Colonic mucosa (tissue), 4 donors: Measurements from ENCODE around the gene PTRHD1. TPM values are rescaled to one million over a fixed set of nuclear protein-coding genes. Genes with fewer than 3 reads are reported as not detected.

Experiments used
- DNase-seq: peaks from one replicate; pipeline ENCODE4 v3.0.0-alpha.2; 2020
- H3K27ac ChIP-seq: fragments of 200-600 bp; one replicate; pipeline ENCODE4 v1.8.0; 2021
- H3K27me3 ChIP-seq: fragments of 200-600 bp; one replicate; pipeline ENCODE4 v1.8.0; 2021
- H3K36me3 ChIP-seq: fragments of 200-600 bp; one replicate; pipeline ENCODE4 v1.8.0; 2021
- H3K4me1 ChIP-seq: fragments of 200-600 bp; one replicate; pipeline ENCODE4 v1.8.0; 2021; ENCODE audit warnings: mild to moderate bottlenecking
- H3K4me3 ChIP-seq: fragments of 200-600 bp; one replicate; pipeline ENCODE4 v1.8.0; 2021
- H3K9ac ChIP-seq, 2 donors: one replicate each; pipeline ENCODE4 v1.7.0; 2013; ENCODE audit warnings: control low read depth in 2 of 2, low read depth in 2 of 2, low read length in 2 of 2
- H3K9me3 ChIP-seq: fragments of 200-600 bp; one replicate; pipeline ENCODE4 v1.8.0; 2021
- CTCF ChIP-seq: fragments of 200-600 bp; IDR thresholded peaks from one replicate; pipeline ENCODE4 v1.8.0; 2022; ENCODE audit warnings: antibody characterized with exemption, mild to moderate bottlenecking
- intact Hi-C: fragments of 100-400 bp; cut with DNase I; formaldehyde crosslinking; loops from one replicate; pipeline ENCODE4 v1.14.1; 2022
- total RNA-seq, 2 donors: library from RNA; stranded (reverse); fragmentation: NEBNext Ultra II Directional in 1 of 2; extraction: Animal tissue kit (Norgen Biotek cat#: 25700) in 1 of 2; gene quantifications; one replicate each; pipeline ENCODE4 v1.2.1, GENCODE V29; 2021
- donor health status: healthy.
- donor health status: DM: no; HTN: no; CAD: no.
- donor health status: DM: no; HTN: no; CAD: no.

PTRHD1 gene
- total RNA-seq, 2 donors from 2014 or later = 38.2 to 47.6 TPM

- DNase-seq = peak; percentile 35
- H3K4me1 ChIP-seq = no peaks in the 10 kb centered on the region
- intact Hi-C loops = no loop called here
- H3K9me3 ChIP-seq = no peaks in the 10 kb centered on the region
- no peak for TF ChIP-seq CTCF
- no peaks in the 10 kb centered on the region for H3K27me3 ChIP-seq
- H3K36me3 ChIP-seq = no peaks in the 10 kb centered on the region
- peak overlapping the region; percentile 94 for H3K4me3 ChIP-seq
- peak overlapping the region; percentile 44 to 83 for H3K9ac ChIP-seq
- H3K27ac ChIP-seq = no peak overlapping the region
Measured at GRCh38 chr2:24793761-24794435, 707 bp upstream of the PTRHD1 start.

- DNase-seq = no peak
- no peaks in the 10 kb centered on the region for H3K9me3 ChIP-seq
- H3K4me1 ChIP-seq = no peaks in the 10 kb centered on the region
- TF ChIP-seq CTCF = no peak
- peak overlapping the region; percentile 99 for H3K27ac ChIP-seq
- peak overlapping the region; percentile 83 to 88 for H3K9ac ChIP-seq
- H3K27me3 ChIP-seq = no peaks in the 10 kb centered on the region
- intact Hi-C loops = no loop called here
- peak overlapping the region; percentile 94 for H3K4me3 ChIP-seq
- H3K36me3 ChIP-seq = no peaks in the 10 kb centered on the region
Measured at GRCh38 chr2:24792542-24792873, 683 bp downstream of the PTRHD1 start.

- no peak for DNase-seq
- Histone ChIP-seq H3K4me1 (no peaks in the 10 kb centered on the region), H3K27ac (no peak overlapping the region), H3K27me3 (no peaks in the 10 kb centered on the region), H3K9me3 (no peaks in the 10 kb centered on the region), H3K4me3 (no peak overlapping the region), H3K36me3 (no peaks in the 10 kb centered on the region), H3K9ac (no peak overlapping the region)
- intact Hi-C loops = no loop called here
- TF ChIP-seq CTCF = no peak
Measured at GRCh38 chr2:24791452-24791851, 1.7 kb downstream of the PTRHD1 start.

- Histone ChIP-seq H3K27ac (no peak overlapping the region), H3K4me3 (no peak overlapping the region), H3K36me3 (no peaks in the 10 kb centered on the region), H3K9ac (no peak overlapping the region), H3K9me3 (no peaks in the 10 kb centered on the region), H3K27me3 (no peaks in the 10 kb centered on the region), H3K4me1 (no peaks in the 10 kb centered on the region)
- no peak for TF ChIP-seq CTCF
- intact Hi-C loops = no loop called here
- DNase-seq = no peak
Measured at GRCh38 chr2:24788816-24789215, 4.4 kb downstream of the PTRHD1 start.

GRCh38 chr2:24787532-24787931 is 5.7 kb downstream of the PTRHD1 start:
- TF ChIP-seq CTCF = no peak
- Histone ChIP-seq H3K27ac (no peak overlapping the region), H3K9ac (no peak overlapping the region), H3K9me3 (no peaks in the 10 kb centered on the region), H3K4me1 (no peaks in the 10 kb centered on the region), H3K36me3 (no peaks in the 10 kb centered on the region), H3K27me3 (no peaks in the 10 kb centered on the region), H3K4me3 (no peak overlapping the region)
- no peak for DNase-seq
- intact Hi-C loops = no loop called here
